Natural killer cell (primary cell): ENCODE results near the gene CHD5. TPM values are rescaled to one million over a fixed set of nuclear protein-coding genes. Genes with fewer than 3 reads are reported as not detected.

Source experiments
- ATAC-seq, 3 donors: fragments of 150-1000 bp in 2 of 3; fragments of 200-7000 bp in 1 of 3; cut with Tn5 transposase; 1 replicate in 1 of 3; 2 replicates in 2 of 3; pipeline ENCODE4 v1.10.0; 2021; ENCODE audit warnings: mild to moderate bottlenecking in 2 of 3, moderate library complexity in 2 of 3
- DNase-seq, 2 donors: peaks; one replicate each; pipeline versions ENCODE4 v3.0.0 to v3.0.0-alpha.2; 2013 to 2021; ENCODE audit warnings: mixed read lengths in 1 of 2
- H3K27ac ChIP-seq: one replicate; pipeline ENCODE4 v1.5.1; 2013; ENCODE audit warnings: mild to moderate bottlenecking, low read length
- H3K27me3 ChIP-seq: one replicate; pipeline ENCODE4 v1.6.1; 2013; ENCODE audit warnings: low read length; ENCODE audit not compliant: control insufficient read depth, insufficient read depth
- H3K36me3 ChIP-seq: one replicate; pipeline ENCODE4 v1.6.1; 2013; ENCODE audit warnings: low read length; ENCODE audit not compliant: control insufficient read depth, insufficient read depth
- H3K4me1 ChIP-seq: one replicate; pipeline ENCODE4 v1.6.1; 2013; ENCODE audit warnings: low read length; ENCODE audit not compliant: control insufficient read depth, insufficient read depth
- H3K4me3 ChIP-seq: one replicate; pipeline ENCODE4 v1.5.1; 2013; ENCODE audit warnings: low read length
- H3K9me3 ChIP-seq: one replicate; pipeline ENCODE4 v1.6.1; 2013; ENCODE audit warnings: low read length; ENCODE audit not compliant: control insufficient read depth, insufficient read depth
- H3K27ac Mint-ChIP-seq, 2 donors: one replicate each; pipeline ENCODE4 v1.8.0; 2022; ENCODE audit warnings: mild to moderate bottlenecking in 2 of 2, mixed read lengths in 2 of 2, moderate library complexity in 1 of 2
- H3K27me3 Mint-ChIP-seq, 2 donors: one replicate each; pipeline ENCODE4 v1.8.0; 2022; ENCODE audit warnings: low read depth in 2 of 2, mixed read lengths in 2 of 2
- H3K36me3 Mint-ChIP-seq: one replicate; pipeline ENCODE4 v1.8.0; 2022; ENCODE audit warnings: mixed read lengths
- H3K4me1 Mint-ChIP-seq, 2 donors: one replicate each; pipeline ENCODE4 v1.8.0; 2022; ENCODE audit warnings: mixed read lengths in 2 of 2
- H3K4me3 Mint-ChIP-seq: one replicate; pipeline ENCODE4 v1.8.0; 2022; ENCODE audit warnings: mild to moderate bottlenecking, moderate library complexity, mixed read lengths
- H3K9me3 Mint-ChIP-seq, 2 donors: one replicate each; pipeline ENCODE4 v1.8.0; 2022; ENCODE audit warnings: mixed read lengths in 2 of 2
- CTCF ChIP-seq: fragments of 200-600 bp; IDR thresholded peaks from one replicate; pipeline ENCODE4 v1.8.0; 2022; ENCODE audit warnings: antibody characterized with exemption
- WGBS: methylation state at CpG from one replicate; pipeline ENCODE4 v1.1.7; 2013; ENCODE audit warnings: missing lambda C conversion rate; ENCODE audit not compliant: insufficient coverage; 5-methylcytosine and 5-hydroxymethylcytosine counted together
- intact Hi-C: fragments of 100-400 bp; cut with micrococcal nuclease; formaldehyde crosslinking; loops from one replicate; pipeline ENCODE4 v1.14.2; 2022
- total RNA-seq, 4 donors: library from RNA; stranded (reverse); fragments of 120-200 nt in 1 of 4; gene quantifications; one replicate each; pipeline versions ENCODE4 v1.2.3 to v1.2.4, GENCODE V29; 2013 to 2022

The CHD5 gene
- total RNA-seq, 3 donors from 2014 or later (not counting 1 experiment from before 2014, with no cell fraction given) = 0.34 to 1.2 (median 0.73) TPM

GRCh38 chr1:6052543-6053205 lies 127.4 kb downstream of the CHD5 start:
- no peaks in the 10 kb centered on the region for H3K9me3 ChIP-seq
- Mint-ChIP-seq H3K4me3 (no peak overlapping the region), H3K4me1 (peaks cover 34 to 56% of the 10 kb centered on the region in 2 donors), H3K9me3 (no peaks in the 10 kb centered on the region), H3K27ac (peak overlapping the region; percentile 24 to 38), H3K36me3 (no peaks in the 10 kb centered on the region), H3K27me3 (no peaks in the 10 kb centered on the region)
- H3K27ac ChIP-seq = no peak overlapping the region
- H3K27me3 ChIP-seq = no peaks in the 10 kb centered on the region
- peak; percentile 39 to 74 for DNase-seq
- H3K36me3 ChIP-seq = peaks cover 30% of the 10 kb centered on the region
- TF ChIP-seq CTCF = no peak
- WGBS = 73% methylated on average over 16 of the region's 16 CpGs
- intact Hi-C loops = no loop called here
- H3K4me1 ChIP-seq = peaks cover 17% of the 10 kb centered on the region
- peak in 2 of 3 donors; percentile 57 to 61 for ATAC-seq
- no peak overlapping the region for H3K4me3 ChIP-seq

Other genes with a start within 250 kb of the CHD5 start
- gene NPHP4, start 187.9 kb downstream of the CHD5 start, total RNA-seq = 10 to 100 TPM in 2 of 3 donors, 1 to 10 TPM in 1; 6.3 to 14.7 (median 10.1) TPM
- gene KCNAB2, start 134.4 kb downstream of the CHD5 start, total RNA-seq = 100 to 1,000 TPM; 387 to 749 (median 430) TPM
- 100 to 1,000 TPM; 210 to 239 (median 228) TPM for gene RPL22, start 19.3 kb upstream of the CHD5 start, total RNA-seq
- gene RNF207, start 25.8 kb upstream of the CHD5 start, total RNA-seq = 1 to 10 TPM; 2.1 to 5.5 (median 2.3) TPM
- gene ICMT, start 55.6 kb upstream of the CHD5 start, total RNA-seq = 10 to 100 TPM in 2 of 3 donors, 1 to 10 TPM in 1; 8.6 to 16.9 (median 15.6) TPM
- gene HES3, start 63.9 kb upstream of the CHD5 start, total RNA-seq = not detected
- 1 to 10 TPM; 8.5 to 9.7 (median 8.7) TPM for gene GPR153, start 80.8 kb upstream of the CHD5 start, total RNA-seq
- gene ACOT7, start 213.4 kb upstream of the CHD5 start, total RNA-seq = 10 to 100 TPM; 11.5 to 16.9 (median 15.4) TPM
- gene HES2, start 239.6 kb upstream of the CHD5 start, total RNA-seq = not detected
- gene ESPN, start 244.5 kb upstream of the CHD5 start, total RNA-seq = 1 to 10 TPM; 1.1 to 2.0 (median 1.7) TPM